ENCODE results near the gene APOL3.
A peak's percentile ranks its signal among the peaks of the same experiment; 100 is the strongest.
"Not testable (repeated sequence)": the region's sequence is repeated elsewhere in the genome, so short reads cannot be mapped to it uniquely, and the experiment has no call there.

Gene APOL3

GRCh38 chr22:36156515-36157419, 3.8 kb downstream of the APOL3 start:
- DNase-seq (ENCODE audit: low spot score) = peak; percentile 74

GRCh38 chr22:36156119-36156514, 4.4 kb downstream of the APOL3 start:
- DNase-seq (ENCODE audit: low spot score) = no peak

- DNase-seq (ENCODE audit: low spot score) = no peak
These were observed 4.9 kb downstream of the APOL3 start for GRCh38 chr22:36155702-36156101.

GRCh38 chr22:36154423-36154945, 6.1 kb downstream of the APOL3 start:
- DNase-seq (ENCODE audit: low spot score) = no peak

- DNase-seq (ENCODE audit: low spot score) = no peak
These were observed 6.8 kb downstream of the APOL3 start for GRCh38 chr22:36153501-36154422.

- DNase-seq (ENCODE audit: low spot score) = not testable (repeated sequence)
These were observed 7.7 kb downstream of the APOL3 start for GRCh38 chr22:36152821-36153220.

- DNase-seq (ENCODE audit: low spot score) = no peak
These were observed 8.5 kb downstream of the APOL3 start for GRCh38 chr22:36152088-36152487.

GRCh38 chr22:36151006-36151595, 9.5 kb downstream of the APOL3 start:
- DNase-seq (ENCODE audit: low spot score) = no peak

GRCh38 chr22:36149441-36149840, 11.1 kb downstream of the APOL3 start:
- DNase-seq (ENCODE audit: low spot score) = no peak

GRCh38 chr22:36148411-36148810, 12.1 kb downstream of the APOL3 start:
- DNase-seq (ENCODE audit: low spot score) = no peak

GRCh38 chr22:36147196-36147791, 13.3 kb downstream of the APOL3 start:
- DNase-seq (ENCODE audit: low spot score) = no peak

GRCh38 chr22:36145881-36146280, 14.7 kb downstream of the APOL3 start:
- no peak for DNase-seq (ENCODE audit: low spot score)

- peak; percentile 42 for DNase-seq (ENCODE audit: low spot score)
These were observed 15.5 kb downstream of the APOL3 start for GRCh38 chr22:36144886-36145541.

GRCh38 chr22:36143956-36144355, 16.6 kb downstream of the APOL3 start:
- no peak for DNase-seq (ENCODE audit: low spot score)

- DNase-seq (ENCODE audit: low spot score) = no peak
These were observed 17.3 kb downstream of the APOL3 start for GRCh38 chr22:36143066-36143815.

GRCh38 chr22:36141481-36141880, 19.1 kb downstream of the APOL3 start:
- no peak for DNase-seq (ENCODE audit: low spot score)

GRCh38 chr22:36138709-36139108, 21.8 kb downstream of the APOL3 start:
- not testable (repeated sequence) for DNase-seq (ENCODE audit: low spot score)

GRCh38 chr22:36136988-36137387, 23.6 kb downstream of the APOL3 start:
- no peak for DNase-seq (ENCODE audit: low spot score)

GRCh38 chr22:36136475-36136874, 24.1 kb downstream of the APOL3 start:
- DNase-seq (ENCODE audit: low spot score) = no peak

GRCh38 chr22:36135306-36135980, 25.1 kb downstream of the APOL3 start:
- no peak for DNase-seq (ENCODE audit: low spot score)
